ENCODE results near the gene ACY1.

DNA sequence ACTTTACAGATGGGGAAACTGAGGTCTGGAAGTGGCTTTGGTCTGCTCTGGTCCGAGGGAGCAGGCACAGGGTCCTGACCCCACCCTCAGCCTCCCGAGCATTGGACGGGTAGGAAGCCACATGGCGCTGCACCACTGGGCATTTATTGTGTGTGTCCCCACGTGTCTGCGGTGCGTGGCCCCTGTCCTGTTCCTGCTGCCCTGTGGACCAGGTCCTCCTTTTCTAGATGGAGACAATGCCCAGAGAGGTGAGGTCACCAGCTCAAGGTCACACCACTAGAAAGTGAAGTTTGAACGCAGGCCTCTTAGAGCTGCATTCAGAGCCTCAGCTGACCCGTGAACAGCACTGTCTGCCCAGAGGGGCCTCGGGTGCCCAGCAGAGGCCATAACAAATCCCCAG lies 46.2 kb downstream of the ACY1 start:
- TF ChIP-seq POLR2A (IDR thresholded peaks at IDR 0.05), result no peak
- TF ChIP-seq, protein P1, sequence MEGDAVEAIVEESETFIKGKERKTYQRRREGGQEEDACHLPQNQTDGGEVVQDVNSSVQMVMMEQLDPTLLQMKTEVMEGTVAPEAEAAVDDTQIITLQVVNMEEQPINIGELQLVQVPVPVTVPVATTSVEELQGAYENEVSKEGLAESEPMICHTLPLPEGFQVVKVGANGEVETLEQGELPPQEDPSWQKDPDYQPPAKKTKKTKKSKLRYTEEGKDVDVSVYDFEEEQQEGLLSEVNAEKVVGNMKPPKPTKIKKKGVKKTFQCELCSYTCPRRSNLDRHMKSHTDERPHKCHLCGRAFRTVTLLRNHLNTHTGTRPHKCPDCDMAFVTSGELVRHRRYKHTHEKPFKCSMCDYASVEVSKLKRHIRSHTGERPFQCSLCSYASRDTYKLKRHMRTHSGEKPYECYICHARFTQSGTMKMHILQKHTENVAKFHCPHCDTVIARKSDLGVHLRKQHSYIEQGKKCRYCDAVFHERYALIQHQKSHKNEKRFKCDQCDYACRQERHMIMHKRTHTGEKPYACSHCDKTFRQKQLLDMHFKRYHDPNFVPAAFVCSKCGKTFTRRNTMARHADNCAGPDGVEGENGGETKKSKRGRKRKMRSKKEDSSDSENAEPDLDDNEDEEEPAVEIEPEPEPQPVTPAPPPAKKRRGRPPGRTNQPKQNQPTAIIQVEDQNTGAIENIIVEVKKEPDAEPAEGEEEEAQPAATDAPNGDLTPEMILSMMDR (IDR thresholded peaks at IDR 0.05), result no peak

Data from right lobe of liver (tissue), 4 donors.